GM21619 (cell line): ENCODE data around the gene PON2.

Experiments used
- ATAC-seq: cut with Tn5 transposase; IDR thresholded peaks from one replicate; pipeline ENCODE4 v1.9.1; 2021; ENCODE audit not compliant: unreplicated experiment

PON2 gene

DNA sequence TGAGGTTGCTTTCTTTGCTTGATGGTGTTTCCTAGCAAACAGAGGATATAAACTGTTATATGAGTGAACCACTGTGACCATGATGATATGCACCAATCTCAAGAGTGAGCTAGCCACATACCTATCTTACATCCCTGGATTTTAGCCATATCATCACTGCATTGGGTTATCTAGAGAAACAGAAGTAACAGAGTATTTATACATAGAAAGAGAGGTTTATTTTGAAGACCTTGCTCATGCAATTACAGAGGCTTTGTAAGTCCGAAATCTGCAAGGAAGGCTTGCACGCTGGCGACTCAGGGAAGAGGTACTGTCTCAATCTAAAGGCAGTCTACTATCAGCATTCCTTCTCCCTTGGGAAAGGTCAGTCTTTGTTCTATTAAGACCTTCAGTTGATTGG is 11.8 kb upstream of the PON2 start:
- no peak for ATAC-seq

DNA sequence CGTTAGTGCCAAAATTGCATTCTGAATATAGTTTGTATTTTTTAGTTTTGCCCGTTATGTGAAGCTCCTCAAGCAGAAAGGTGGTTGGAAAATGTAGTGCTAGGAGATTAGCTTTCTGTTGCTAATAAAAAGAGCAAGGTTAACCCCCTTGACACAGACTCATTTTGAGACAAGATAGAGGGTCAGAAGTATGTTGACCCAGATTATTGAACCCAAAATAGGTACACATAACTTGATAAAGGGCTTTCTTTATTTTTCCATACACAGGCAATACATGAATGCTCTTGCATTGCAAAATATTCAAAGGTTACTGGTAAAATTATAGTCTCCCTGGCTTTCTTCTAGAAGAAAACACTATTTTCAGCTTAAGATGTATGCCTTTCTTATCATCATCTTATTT is 10.0 kb upstream of the PON2 start:
- ATAC-seq: no peak

DNA sequence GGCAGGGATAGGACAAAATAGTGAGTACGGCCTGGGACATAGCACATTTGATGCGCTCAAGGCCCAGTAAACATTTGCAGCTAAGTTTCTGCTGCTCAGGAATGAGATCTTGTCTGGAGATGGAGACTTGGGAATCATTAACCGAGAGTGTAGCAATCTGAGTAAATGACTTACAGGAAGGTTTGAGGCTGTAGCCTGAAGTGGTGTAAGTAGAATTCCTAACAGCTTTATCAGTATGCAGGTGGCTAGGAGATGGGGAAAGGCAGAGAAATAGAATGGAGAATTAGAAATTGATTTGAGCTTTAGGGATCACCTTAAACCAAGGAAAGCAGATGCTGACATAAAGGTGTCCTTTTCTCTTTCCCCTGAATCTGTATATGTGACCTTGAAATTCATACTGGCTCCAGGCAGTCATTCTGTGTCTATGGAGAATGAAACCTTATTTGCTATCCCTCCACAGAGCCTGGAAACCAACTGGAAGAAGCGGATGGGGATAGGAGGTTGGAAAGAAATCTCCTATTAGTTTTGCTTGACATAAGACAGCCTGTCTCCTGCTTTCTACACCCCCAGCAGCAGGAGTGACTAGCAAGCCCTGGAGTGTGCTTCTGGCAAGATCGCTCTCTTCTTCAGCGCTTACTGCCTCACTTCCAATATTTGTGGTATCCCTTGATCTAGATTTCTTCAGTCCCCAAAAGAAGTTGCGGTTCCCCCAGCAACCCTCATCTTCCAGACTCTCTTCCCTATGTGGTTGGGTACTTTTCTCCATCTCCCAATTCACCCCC is 6.4 kb upstream of the PON2 start:
- ATAC-seq: no peak

DNA sequence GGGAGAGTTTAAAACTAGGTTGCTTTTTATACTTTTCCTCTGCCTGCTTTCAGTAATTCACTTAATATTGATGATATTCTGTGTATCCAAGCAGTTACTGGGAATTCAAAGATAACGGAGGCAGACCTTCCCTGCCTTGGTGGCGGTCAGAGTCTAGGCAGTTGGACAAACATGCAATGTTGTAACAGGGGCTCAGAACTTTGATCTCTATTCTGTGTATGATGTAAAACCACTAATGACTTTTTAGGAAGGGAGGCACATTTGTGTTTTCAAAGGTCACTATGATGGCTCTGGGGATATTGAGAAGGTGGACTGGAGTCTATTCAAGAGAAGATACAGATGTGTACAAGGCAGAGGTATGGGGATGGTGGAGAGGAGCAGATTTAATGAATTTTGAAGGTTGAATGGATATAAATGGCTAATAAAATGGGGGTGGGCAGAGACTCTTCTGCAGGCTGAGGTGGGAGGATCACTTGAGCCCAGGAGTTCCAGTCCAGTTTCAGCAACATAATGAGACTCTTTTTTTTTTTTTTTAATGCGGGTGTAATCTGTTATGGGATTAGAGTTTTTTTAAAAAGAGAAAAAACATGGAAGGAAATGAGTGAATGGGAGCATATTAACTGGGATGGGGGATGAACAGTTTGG is 5.7 kb upstream of the PON2 start:
- no peak for ATAC-seq

DNA sequence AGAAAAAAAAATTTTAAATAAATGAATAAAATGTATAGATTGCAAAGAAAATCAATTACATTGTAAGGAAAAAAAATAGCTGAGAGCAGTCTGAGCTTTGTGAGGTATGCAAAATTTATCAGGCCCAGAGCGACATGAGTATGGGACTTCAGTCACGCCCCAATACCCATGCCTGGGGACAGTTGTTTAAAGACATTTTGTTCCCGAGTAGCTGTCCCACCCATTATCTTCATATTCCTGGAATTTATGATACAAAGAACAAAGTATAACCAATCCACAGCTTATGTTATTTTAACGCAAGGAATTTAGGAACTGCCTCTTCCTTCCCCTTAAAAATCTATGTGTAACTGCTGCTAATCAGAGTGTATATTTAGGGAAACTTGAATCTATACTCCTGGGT is 1.6 kb upstream of the PON2 start:
- ATAC-seq: no peak

DNA sequence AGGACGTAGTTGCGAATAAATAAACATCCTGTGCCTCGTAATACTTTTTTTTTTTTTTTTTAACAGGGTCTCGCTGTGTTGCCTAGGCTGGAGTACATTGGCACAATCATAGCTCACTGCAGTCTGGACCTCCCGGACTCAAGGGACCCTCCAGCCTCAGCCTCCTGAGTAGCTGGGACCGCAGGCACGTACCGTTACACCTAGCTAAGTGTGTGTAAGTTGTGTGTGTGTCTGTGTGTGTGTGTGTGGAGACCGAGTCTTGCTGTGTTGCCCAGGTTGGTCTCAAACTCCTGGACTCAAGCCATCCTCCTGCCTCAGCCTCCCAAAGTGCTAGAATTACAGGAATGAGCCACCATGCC is 573 bp upstream of the PON2 start:
- ATAC-seq: no peak

DNA sequence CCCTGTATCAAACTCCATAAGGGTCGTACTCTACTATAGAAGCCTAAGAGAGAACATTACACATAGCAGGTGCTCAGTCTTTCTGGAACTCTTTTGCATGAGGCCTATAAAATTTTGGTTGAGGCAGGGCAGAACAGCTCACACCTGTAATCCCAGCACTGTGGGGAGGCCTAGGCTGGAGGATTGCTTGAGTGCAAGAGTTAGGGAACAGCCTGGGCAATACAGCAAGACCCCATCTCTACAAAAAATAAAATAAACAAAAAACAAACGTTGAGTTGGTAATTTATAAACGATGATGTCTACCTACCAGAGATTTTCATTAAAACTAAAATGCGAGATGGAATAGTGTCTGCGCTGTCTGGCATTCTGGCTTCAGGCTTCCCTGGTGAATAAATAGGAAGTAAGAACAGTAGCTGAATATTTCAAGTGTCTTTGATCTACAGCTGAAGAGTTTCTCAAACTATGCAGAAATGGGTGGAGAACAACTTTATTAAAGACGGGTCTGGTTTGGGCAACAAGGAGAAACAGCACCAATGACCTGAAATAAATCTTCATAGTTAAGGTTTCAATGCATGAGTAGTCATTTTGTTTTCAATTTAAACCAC is 774 bp downstream of the PON2 start:
- ATAC-seq: peak; percentile 9

DNA sequence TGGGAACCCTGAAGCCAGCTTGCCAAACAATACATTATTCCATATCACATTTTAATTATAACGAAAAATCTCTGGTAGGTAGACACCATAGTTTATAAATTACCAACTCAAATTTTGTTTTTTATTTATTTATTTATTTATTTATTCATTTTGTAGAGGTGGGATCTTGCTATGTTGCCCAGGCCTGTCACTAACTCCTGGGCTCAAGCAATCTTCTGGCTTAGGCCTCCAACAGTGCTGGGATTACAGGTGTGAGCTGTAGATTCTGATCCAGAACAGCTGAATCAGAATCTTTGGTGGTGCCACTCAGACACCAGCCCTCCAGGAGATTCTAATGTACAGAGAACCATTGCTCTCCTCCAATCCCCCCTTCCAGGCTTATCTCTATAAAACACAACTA is 1.7 kb downstream of the PON2 start:
- no peak for ATAC-seq

DNA sequence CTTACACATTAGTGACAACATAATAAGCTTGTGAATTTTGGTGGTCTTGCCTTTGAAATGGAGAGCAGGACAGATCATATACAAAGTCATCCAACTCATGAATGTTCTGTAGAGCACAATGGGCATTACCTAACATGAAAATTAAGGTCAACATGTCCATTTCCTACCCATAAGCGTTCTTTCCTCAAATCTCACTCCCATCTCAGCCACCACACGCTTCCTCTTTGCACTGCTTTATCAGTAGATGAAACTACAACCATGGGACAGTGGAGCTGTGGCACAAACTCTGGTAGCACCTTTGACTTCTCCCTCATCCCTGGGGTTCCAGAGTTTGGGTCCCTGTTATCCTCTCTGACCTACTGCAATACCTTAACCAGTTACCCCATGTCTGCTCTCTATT is 2.2 kb downstream of the PON2 start:
- no peak for ATAC-seq

DNA sequence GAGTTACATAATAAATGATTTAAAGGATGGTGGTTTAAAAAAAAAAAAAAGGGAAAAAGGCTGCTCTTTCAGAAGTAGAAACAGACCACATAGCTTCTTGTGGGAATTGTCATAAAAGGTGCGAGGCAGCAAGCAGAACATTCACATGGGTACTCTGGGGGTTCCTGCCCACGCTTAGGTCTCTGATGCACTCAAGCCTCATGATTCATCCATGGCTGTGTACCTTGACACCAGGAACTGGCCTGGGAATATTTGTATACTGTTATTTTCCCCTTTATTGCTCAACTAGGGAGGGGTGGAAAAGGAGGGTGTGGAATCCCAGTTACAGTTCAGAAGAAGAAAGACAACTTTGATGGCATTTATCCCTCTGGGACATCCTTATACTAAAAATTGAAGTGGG is 4.0 kb downstream of the PON2 start:
- ATAC-seq: no peak

DNA sequence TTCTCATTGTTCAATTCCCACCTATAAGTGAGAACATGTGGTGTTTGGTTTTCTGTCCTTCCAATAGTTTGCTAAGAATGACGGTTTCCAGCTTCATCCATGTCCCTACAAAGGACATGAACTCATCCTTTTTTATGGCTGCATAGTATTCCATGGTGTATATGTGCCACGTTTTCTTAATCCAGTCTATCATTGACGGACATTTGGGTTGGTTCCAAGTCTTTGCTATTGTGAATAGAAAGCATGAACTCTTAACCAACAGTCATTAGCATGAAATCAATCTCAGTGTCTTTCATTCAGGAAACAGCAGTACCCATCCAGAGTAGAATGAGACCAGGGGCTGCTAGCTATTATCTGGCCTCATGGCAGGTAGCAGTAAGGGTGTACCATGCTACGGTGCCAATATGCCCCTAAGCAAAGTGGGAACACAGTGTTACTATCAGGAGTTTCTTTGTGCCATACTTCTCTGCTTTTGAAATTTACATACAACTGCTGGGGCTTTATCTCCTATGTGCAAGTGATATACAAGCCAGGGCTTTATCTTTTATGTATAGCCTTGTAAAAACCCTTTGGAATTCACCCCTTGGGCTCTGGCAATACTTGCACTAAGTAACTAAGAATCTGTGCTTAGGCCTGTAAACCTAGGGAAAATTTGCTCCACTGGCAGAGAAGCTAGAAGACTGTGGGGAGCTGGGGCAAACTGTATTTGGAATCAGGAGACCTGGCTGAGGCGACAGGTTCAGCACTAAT is 5.4 kb downstream of the PON2 start:
- ATAC-seq: no peak

DNA sequence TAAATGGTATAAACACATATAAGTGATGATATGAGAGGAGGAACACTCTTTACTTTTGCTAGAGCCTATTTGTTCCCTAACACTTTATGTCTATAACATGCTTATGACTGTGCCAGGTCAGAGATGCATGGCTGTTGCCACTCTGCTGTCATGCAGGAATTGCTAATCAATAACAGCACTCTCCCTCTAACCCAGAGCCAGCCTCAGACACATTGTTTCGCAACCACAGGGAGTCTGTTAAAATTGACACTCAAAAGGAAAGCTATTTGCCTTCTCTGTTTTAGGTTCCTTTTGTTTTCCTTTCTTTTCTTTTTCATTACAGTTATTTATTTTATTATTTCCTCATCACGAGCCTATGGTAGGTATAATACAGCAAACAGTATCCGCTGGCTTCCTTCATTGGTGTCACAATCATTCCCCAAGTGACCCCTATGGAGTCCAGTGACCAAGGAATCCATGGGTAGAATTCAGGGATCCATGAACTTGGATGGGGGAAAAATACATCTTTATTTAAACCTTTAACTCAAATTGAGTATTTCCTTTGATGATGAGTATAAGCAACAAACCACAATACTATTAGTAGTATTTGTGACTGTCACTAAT is 6.8 kb downstream of the PON2 start:
- no peak for ATAC-seq

DNA sequence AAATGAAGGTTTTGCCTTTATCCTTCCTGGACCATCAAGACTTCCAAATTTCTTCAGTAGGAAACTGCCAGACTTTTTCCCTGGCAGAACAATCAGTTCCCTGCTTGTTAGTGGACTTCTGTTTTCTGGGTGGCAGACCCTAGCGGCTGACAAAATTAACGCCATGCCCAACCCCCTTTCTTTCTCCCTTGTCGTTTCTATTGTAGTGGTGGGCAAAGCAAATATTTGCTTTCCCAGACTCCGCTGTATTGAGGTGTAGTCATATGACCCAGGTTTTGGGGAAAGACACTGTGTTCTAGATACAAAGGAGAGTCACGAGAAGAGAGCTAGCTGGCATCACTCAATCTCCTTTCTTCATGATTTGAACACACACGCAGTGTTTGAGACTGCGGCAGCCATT is 7.7 kb downstream of the PON2 start:
- no peak for ATAC-seq

DNA sequence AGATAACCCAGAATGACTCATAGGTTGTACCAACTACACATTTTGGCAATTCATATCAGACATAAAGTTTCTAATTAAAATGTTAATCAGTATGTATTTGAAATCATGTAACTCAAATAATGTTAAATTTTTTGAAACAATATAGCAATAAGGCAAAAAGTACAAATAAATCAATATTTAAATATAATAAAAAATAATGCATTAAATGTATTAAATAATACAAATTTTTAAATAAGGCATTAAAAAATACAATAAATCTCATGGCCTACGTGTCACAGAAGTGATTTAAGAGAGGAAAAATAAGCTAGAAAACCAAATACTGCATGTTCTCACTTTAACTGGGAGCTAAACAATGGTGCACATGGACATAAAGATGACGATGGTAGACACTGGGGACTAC is 9.1 kb downstream of the PON2 start:
- ATAC-seq: no peak

DNA sequence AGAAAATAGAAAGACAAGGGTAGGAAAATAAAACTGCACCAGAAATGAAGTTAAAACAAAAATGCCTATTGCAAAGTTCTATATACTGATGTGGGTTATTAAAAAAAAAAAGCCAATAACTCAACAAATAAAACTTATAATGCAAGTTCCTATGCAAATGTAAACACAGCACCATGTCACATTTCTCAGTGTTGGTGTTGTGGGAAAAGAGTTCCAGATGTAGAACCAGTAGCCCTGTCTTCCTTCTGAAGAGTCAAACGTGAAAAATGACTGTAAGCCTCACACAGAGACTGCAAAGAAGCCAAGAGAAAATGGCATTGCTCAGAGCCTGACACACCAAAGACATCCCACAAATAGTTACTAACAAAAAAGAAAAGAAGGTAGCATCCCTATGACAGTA is 10.1 kb downstream of the PON2 start:
- ATAC-seq: no peak

DNA sequence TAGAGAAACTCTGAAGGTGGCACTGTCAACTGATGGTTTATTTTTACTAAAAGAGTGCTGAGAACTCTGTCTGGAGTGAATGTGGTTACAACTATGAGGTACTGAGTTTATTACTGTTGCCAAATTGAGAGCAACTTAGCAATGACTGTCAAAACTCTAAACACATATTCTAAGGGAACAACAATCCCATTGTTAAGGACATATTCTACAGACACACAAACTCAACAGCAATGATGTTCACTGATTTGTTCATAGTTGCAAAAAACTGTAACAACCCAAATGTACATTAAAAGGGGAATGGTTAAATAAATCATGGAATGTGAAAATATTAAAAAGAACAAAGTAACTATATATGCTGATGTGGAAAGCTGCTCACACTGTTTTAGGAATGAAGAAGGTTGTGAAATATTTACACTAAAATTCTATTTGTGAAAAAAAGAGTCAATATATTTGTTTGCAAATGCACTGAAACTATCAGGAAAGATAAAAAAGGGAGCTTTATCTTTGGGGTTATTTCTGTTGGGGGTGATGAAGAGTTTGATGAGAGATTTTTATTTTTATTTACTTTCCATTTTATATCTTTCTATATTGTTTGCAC is 12.9 kb downstream of the PON2 start:
- ATAC-seq: no peak

DNA sequence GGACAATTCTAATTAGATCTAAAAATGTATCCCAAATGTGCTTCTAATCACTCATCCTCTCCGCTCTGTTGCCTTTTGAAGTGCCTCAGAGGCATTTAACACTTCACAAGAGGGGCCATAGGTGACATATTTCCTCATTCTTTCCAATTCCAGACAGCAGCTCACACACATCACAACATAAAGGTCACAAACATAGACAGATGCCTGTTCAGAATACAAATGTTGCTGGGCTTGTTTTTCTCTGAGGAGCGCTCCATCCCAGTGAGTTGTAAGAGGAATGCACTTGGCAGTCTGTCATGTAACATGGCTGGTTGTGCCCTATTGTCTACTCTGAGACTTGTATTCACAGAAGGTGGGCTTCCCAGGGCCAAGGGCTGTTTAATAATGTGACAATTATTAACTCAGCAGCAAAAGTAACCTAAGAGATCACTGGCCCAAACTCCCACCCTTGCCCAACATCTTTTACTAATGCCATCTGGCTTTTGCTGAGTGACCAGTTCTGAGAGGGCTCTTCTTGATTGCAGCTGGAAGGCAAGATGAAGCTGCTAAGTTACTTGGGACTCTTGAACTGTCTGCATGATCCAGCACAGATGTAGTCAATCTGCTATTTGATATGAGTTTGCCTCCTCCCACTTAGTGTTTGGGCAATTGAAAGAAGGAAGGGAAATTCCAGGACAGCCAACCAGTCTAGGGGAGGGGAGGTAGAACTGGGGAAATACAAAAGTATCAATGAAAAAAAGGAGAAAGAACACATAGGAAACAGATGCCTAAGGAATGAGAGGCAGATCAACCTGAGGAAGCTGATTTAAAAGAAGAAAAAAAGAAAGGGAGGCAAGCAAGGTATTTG is 13.6 kb downstream of the PON2 start:
- no peak for ATAC-seq

DNA sequence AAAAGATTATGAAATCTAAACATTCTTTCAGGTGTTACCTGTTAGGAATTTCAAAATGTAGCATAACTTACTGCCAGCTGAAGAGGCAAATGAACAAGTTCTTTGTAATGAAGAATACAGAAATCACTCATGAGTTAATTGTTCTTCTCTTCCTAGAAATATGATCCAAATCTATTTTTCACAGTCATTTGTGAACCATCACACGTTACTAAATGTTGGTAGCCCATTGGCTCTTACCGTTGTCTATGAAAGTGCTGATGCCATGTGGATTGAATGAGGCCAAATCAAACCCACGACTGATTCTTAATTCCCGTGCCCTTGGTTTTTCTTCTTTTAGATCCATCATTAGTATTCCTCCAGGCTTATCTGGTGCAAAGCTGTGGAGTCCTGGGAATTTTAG is 22.8 kb downstream of the PON2 start:
- ATAC-seq: no peak

DNA sequence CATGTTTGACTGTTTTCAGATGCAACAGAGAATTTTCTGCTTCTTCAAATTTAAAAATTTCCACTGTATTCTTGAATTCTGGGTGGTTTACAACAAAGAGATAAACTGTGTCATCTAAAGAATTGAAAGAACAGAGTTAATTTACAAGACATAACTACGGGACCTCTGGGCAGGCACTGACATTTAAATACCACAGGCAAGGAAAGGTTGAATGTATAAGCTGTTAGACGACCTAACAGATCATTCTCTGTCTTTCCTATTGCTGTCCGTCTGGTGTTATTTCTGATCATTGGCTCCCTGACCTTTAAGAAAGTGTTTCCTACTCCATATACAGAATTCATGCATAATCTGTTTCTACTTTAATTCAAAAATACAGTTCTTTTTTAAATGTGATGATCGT is 23.2 kb downstream of the PON2 start:
- ATAC-seq: no peak

DNA sequence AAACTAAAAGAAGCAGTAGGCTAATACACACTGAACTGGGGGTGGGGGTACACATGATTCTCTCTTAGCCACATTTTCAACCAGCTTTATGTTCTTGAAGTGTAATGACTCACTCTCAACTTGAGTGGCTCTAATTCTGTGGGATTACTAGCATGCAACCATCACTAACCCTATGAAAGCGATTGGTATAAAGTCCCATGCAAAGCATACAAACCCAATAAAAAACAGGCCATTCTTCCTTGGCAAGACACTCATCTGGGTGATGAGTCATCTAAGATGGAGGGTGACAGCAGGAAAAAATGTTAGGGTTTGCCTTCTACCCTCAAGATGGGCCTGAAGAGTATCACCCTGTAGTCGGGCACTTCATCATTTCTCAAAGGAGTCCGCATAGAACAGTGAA is 23.8 kb downstream of the PON2 start:
- ATAC-seq: no peak
